BJ (cell line): ENCODE data around the gene CWC15. TPM values are rescaled to one million over a fixed set of nuclear protein-coding genes. Genes with fewer than 3 reads are reported as not detected.
A peak's percentile ranks its signal among the peaks of the same experiment; 100 is the strongest.
"Not testable (repeated sequence)": the region's sequence is repeated elsewhere in the genome, so short reads cannot be mapped to it uniquely, and the experiment has no call there.

ENCODE experiments used
- CTCF ChIA-PET: fragments of 350-600 bp; formaldehyde crosslinking; extraction: SDS; loops from one replicate; lab custom pipeline; 2021; ENCODE audit warnings: antibody characterized with exemption, inconsistent platforms; lab: Yijun Ruan, JAX
- POLR2A ChIA-PET: fragments of 300-600 bp; sonication (Branson Sonifier 250); formaldehyde crosslinking; extraction: SDS; loops from one replicate; lab custom pipeline; 2021; ENCODE audit warnings: antibody characterized with exemption; lab: Charles Lee
- DNase-seq: peaks from one replicate; pipeline ENCODE4 v3.0.0-alpha.2; 2011; ENCODE audit warnings: low read depth
- H3K27me3 ChIP-seq: 2 replicates; pipeline ENCODE4 v1.6.0; 2011; ENCODE audit warnings: low read length; ENCODE audit not compliant: control insufficient read depth, insufficient read depth
- H3K36me3 ChIP-seq: 2 replicates; pipeline ENCODE4 v1.5.1; 2011; ENCODE audit warnings: low read length; ENCODE audit not compliant: control insufficient read depth, insufficient read depth
- H3K4me3 ChIP-seq: 2 replicates; pipeline ENCODE4 v1.5.1; 2011; ENCODE audit warnings: low read depth, mild to moderate bottlenecking, control low read depth, low read length
- CTCF ChIP-seq: IDR thresholded peaks from 2 replicates; pipeline ENCODE4 v1.5.1; 2011; ENCODE audit warnings: low read depth, mild to moderate bottlenecking, control low read depth, inconsistent platforms, low read length, moderate library complexity; ENCODE audit not compliant: insufficient read depth
- polyA minus RNA-seq: library from RNA; depleted of rRNA, polyadenylated mRNA; stranded (reverse); fragments of >200 nt; gene quantifications from 2 replicates; pipeline ENCODE4 v1.2.3, GENCODE V29; 2011; rRNA and poly(A)+ RNA removed
- polyA plus RNA-seq: library from polyadenylated mRNA; depleted of rRNA; stranded (reverse); fragments of >200 nt; gene quantifications from 2 replicates; pipeline ENCODE4 v1.2.3, GENCODE V29; 2011; rRNA removed

CWC15 gene
- polyA plus RNA-seq = 24.9 and 54.7 TPM in 2 replicates
- polyA minus RNA-seq = 8.6 and 9.4 TPM in 2 replicates

- no peaks in the 10 kb centered on the region for H3K27me3 ChIP-seq
- 0 out of 2 replicates have a peak, but pooled peaks have one; percentile 1 for TF ChIP-seq CTCF
- peak; percentile 66 for DNase-seq
- ChIA-PET CTCF (interaction anchor here (0.6 to 1.9 kb wide), 4 partner anchors 76 to 350 kb away, joined by 3 to 12 read pairs (median 4); no protein-coding TSS in a partner anchor), POLR2A (no interaction called here)
- peaks cover 2% of the 10 kb centered on the region; the same call in 1 of the 2 replicates for H3K36me3 ChIP-seq
- peak within 1 kb of the TSS; percentile 100 for H3K4me3 ChIP-seq
These were observed at the start of gene CWC15, which contains the start of gene KDM4D for GRCh38 chr11:94973099-94973968. TSS of gene CWC15 (minus strand) at chr11:94973556. CDS start at chr11:94972185, 1,371 bp downstream. TSS of gene KDM4D (plus strand) at chr11:94973709. CDS start at chr11:94997373, 23,664 bp downstream.

- H3K36me3 ChIP-seq, CTCF ChIA-PET, POLR2A ChIA-PET, DNase-seq, H3K4me3 ChIP-seq, H3K27me3 ChIP-seq: not testable (repeated sequence)
These were observed 48.1 kb upstream of the CWC15 start for GRCh38 chr11:95021468-95021867.

DNA sequence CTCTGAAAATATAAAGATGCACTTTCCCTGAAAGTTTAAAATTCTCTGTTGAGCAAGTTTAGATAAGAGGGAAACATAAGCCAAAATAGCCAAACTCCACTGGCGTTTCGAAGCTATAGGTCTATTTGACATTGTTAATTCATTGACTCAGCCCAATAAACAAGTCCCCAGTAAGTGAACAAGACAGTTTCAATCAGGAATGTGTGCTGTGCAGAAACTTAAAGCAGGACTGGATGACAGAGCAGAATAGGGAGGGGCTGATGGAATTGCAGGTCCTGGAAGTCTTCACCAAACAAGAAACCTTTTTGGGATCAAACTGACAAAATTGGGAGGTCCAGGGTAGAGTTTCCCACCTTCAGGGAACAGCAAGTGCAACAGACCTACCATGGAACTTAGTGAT lies 42.8 kb upstream of the CWC15 start:
- ChIA-PET CTCF (interaction anchor here (1.0 kb wide), 1 partner anchor 40 kb away, joined by 4 read pairs; no protein-coding TSS in a partner anchor), POLR2A (no interaction called here)

GRCh38 chr11:95014184-95014821 lies 40.9 kb upstream of the CWC15 start:
- DNase-seq = no peak
- Histone ChIP-seq H3K36me3 (no peaks in the 10 kb centered on the region), H3K4me3 (no peak overlapping the region), H3K27me3 (no peaks in the 10 kb centered on the region)
- ChIA-PET POLR2A (no interaction called here), CTCF (no interaction called here)
- TF ChIP-seq CTCF = no peak

More for the DNA sequence above, 42.8 kb upstream of the CWC15 start:
- no peak overlapping the region for H3K4me3 ChIP-seq
- no peak for TF ChIP-seq CTCF
- DNase-seq = no peak
- H3K36me3 ChIP-seq = no peaks in the 10 kb centered on the region
- no peaks in the 10 kb centered on the region for H3K27me3 ChIP-seq

GRCh38 chr11:95011376-95011775 lies 38.0 kb upstream of the CWC15 start:
- no peak for TF ChIP-seq CTCF
- Histone ChIP-seq H3K27me3 (no peaks in the 10 kb centered on the region), H3K36me3 (no peaks in the 10 kb centered on the region), H3K4me3 (no peak overlapping the region)
- ChIA-PET POLR2A (no interaction called here), CTCF (no interaction called here)
- DNase-seq = no peak
